Motor neuron (in vitro differentiated cells): ENCODE measurements around the gene IDI2. TPM values are rescaled to one million over a fixed set of nuclear protein-coding genes. Genes with fewer than 3 reads are reported as not detected.
A peak's percentile ranks its signal among the peaks of the same experiment; 100 is the strongest.

Experiments
- ATAC-seq, 8 experiments: fragments of 200-7000 bp; cut with Tn5 transposase; replicated peaks in 6 of 8; 2 replicates each; pipeline ENCODE4 v1.8.0; 2021; ENCODE audit warnings: mild to moderate bottlenecking in 8 of 8, moderate library complexity in 8 of 8
- H3K27ac ChIP-seq, 2 donors: fragments of 250-450 bp; sonication (Bioruptor Pico); 2 replicates each; pipeline ENCODE4 v1.9.0; 2021; ENCODE audit warnings: antibody characterized with exemption in 2 of 2, mild to moderate bottlenecking in 2 of 2, moderate library complexity in 1 of 2
- H3K4me1 ChIP-seq, 2 donors: fragments of 250-450 bp; sonication (Bioruptor Pico); replicated peaks in 1 of 2; 2 replicates each; pipeline ENCODE4 v1.6.1; 2021; ENCODE audit warnings: antibody characterized with exemption in 2 of 2, mild to moderate bottlenecking in 2 of 2, moderate library complexity in 1 of 2
- H3K4me3 ChIP-seq, 5 donors: fragments of 250-450 bp; sonication (Bioruptor Pico); 2 replicates each; pipeline ENCODE4 v1.9.0; 2021; ENCODE audit warnings: antibody characterized with exemption in 5 of 5, mild to moderate bottlenecking in 5 of 5, moderate library complexity in 4 of 5
- WGBS, 10 experiments: fragments of 450-650 bp; shearing (Covaris generic); methylation state at CpG; one replicate each; pipeline ENCODE4 v1.0.0; 2022; 5-methylcytosine and 5-hydroxymethylcytosine counted together
- in situ Hi-C, 9 experiments: fragments of 400-800 bp; cut with MboI; loops; one replicate each; pipeline ENCODE4 v1.15.0; 2021; ENCODE audit warnings: low sequenced_read_pairs in 9 of 9, low pct_unique_long_range_greater_than_20kb in 2 of 9; ENCODE audit not compliant: unreplicated experiment in 9 of 9
- total RNA-seq, 8 experiments: library from RNA; unstranded; fragments of 300-600 nt; gene quantifications; 2 replicates each; pipeline versions ENCODE4 v1.2.3 to v1.2.4, GENCODE V29; 2022

Gene IDI2
- total RNA-seq, 8 experiments from 2014 or later, result not detected

- no peaks in the 10 kb centered on the region for H3K4me1 ChIP-seq
- no peak overlapping the region for H3K4me3 ChIP-seq
- peak in 1 of 8 experiments; percentile 37 for ATAC-seq
- WGBS, 10 experiments, result 38 to 100% (median 87%) methylated on average over 1 to 6 of the region's 7 CpGs; no CpG with 5 or more reads in 5 of the 10 experiments
- no peak overlapping the region for H3K27ac ChIP-seq
- in situ Hi-C loops, result no loop called here
Measured at GRCh38 chr10:995559-995926, 30.1 kb downstream of the IDI2 start.

GRCh38 chr10:994836-995558 lies 30.7 kb downstream of the IDI2 start:
- Histone ChIP-seq H3K4me1 (no peaks in the 10 kb centered on the region), H3K27ac (no peak overlapping the region), H3K4me3 (no peak overlapping the region)
- in situ Hi-C loops, result no loop called here
- 90 to 100% (median 96%) methylated on average over 3 to 5 of the region's 6 CpGs; no CpG with 5 or more reads in 3 of the 10 experiments for WGBS, 10 experiments
- no peak for ATAC-seq

GRCh38 chr10:992871-993270 lies 32.8 kb downstream of the IDI2 start:
- Histone ChIP-seq H3K4me3 (no peak overlapping the region), H3K4me1 (peaks cover 8 to 9% of the 10 kb centered on the region in 2 donors), H3K27ac (no peak overlapping the region)
- no peak for ATAC-seq
- in situ Hi-C loops, result no loop called here

GRCh38 chr10:992467-992866 lies 33.2 kb downstream of the IDI2 start:
- 80 to 100% (median 100%) methylated on average over 1 to 6 of the region's 6 CpGs; no CpG with 5 or more reads in 1 of the 10 experiments for WGBS, 10 experiments
- Histone ChIP-seq H3K4me1 (peaks cover 8 to 9% of the 10 kb centered on the region in 2 donors), H3K27ac (no peak overlapping the region), H3K4me3 (no peak overlapping the region)
- in situ Hi-C loops, result no loop called here
- no peak for ATAC-seq

- peaks cover 11 to 14% of the 10 kb centered on the region in 2 donors for H3K4me1 ChIP-seq
- WGBS, 10 experiments, result 60 to 100% (median 93%) methylated on average over 1 to 4 of the region's 6 CpGs; no CpG with 5 or more reads in 2 of the 10 experiments
- H3K27ac ChIP-seq, result no peak overlapping the region
- in situ Hi-C loops, result no loop called here
- no peak for ATAC-seq
- no peak overlapping the region for H3K4me3 ChIP-seq
Measured at GRCh38 chr10:990808-991207, 34.9 kb downstream of the IDI2 start.

- peak in 3 of 8 experiments; percentile 2 to 7 (median 5) for ATAC-seq
- Histone ChIP-seq H3K27ac (peak overlapping the region; percentile 84 to 89), H3K4me1 (peaks cover 11 to 14% of the 10 kb centered on the region in 2 donors), H3K4me3 (peak overlapping the region; percentile 79 to 95 (median 91))
- WGBS, 10 experiments, result 0 to 44% (median 21%) methylated on average over 1 to 28 of the region's 42 CpGs; no CpG with 5 or more reads in 1 of the 10 experiments
- in situ Hi-C loops, result no loop called here
Measured at GRCh38 chr10:988667-989545, 36.8 kb downstream of the IDI2 start.

- whole genome bisulfite sequencing, 10 experiments, result 0 to 1% (median 0%) methylated on average over 2 to 33 of the region's 74 CpGs; no CpG with 5 or more reads in 4 of the 10 experiments
- ATAC-seq, result peak; percentile 91 to 99 (median 99)
- Histone ChIP-seq H3K4me1 (peaks cover 11 to 14% of the 10 kb centered on the region in 2 donors), H3K4me3 (peak within 1 kb of the TSS; percentile 79 to 95 (median 91)), H3K27ac (peak within 1 kb of the TSS; percentile 84 to 89)
- in situ Hi-C loops, result no loop called here
Measured at GRCh38 chr10:987870-988666, 37.6 kb downstream of the IDI2 start, which contains the start of gene GTPBP4. GTPBP4 (plus strand) TSS chr10:988434; CDS start chr10:988480, 46 bp downstream.

GRCh38 chr10:987620-987869 lies 38.1 kb downstream of the IDI2 start:
- in situ Hi-C loops, result no loop called here
- Histone ChIP-seq H3K4me1 (peaks cover 11 to 14% of the 10 kb centered on the region in 2 donors), H3K4me3 (peak overlapping the region; percentile 79 to 95 (median 91)), H3K27ac (peak overlapping the region; percentile 84 to 89)
- 0 to 7% (median 2%) methylated on average over 1 to 7 of the region's 7 CpGs; no CpG with 5 or more reads in 7 of the 10 experiments for WGBS, 10 experiments
- ATAC-seq, result no peak

- H3K4me1 ChIP-seq, result peaks cover 11 to 14% of the 10 kb centered on the region in 2 donors
- ATAC-seq, result no peak
- no peak overlapping the region for H3K27ac ChIP-seq
- 27 to 100% (median 76%) methylated on average over 2 to 14 of the region's 14 CpGs; no CpG with 5 or more reads in 2 of the 10 experiments for WGBS, 10 experiments
- in situ Hi-C loops, result no loop called here
- H3K4me3 ChIP-seq, result peak overlapping the region; percentile 79 to 95 (median 91)
Measured at GRCh38 chr10:986881-987619, 38.6 kb downstream of the IDI2 start.

GRCh38 chr10:986137-986825 lies 39.4 kb downstream of the IDI2 start:
- H3K4me3 ChIP-seq, result no peak overlapping the region
- H3K27ac ChIP-seq, result no peak overlapping the region
- no peak for ATAC-seq
- in situ Hi-C loops, result no loop called here
- H3K4me1 ChIP-seq, result peaks cover 11 to 14% of the 10 kb centered on the region in 2 donors
- 80 to 100% (median 96%) methylated on average over 1 to 5 of the region's 7 CpGs for WGBS, 10 experiments

- Histone ChIP-seq H3K27ac (no peak overlapping the region), H3K4me3 (no peak overlapping the region), H3K4me1 (peaks cover 11 to 14% of the 10 kb centered on the region in 2 donors)
- 87 to 100% (median 96%) methylated on average over 1 to 2 of the region's 2 CpGs; no CpG with 5 or more reads in 4 of the 10 experiments for WGBS, 10 experiments
- in situ Hi-C loops, result no loop called here
- ATAC-seq, result no peak
Measured at GRCh38 chr10:985361-985760, 40.3 kb downstream of the IDI2 start.
